Lower leg skin (tissue), 3 donors: ENCODE measurements around the gene ABCC1.

Experiments
- CTCF ChIP-seq, 3 donors: fragments of 450-650 bp; IDR thresholded peaks; one replicate each; pipeline ENCODE4 v1.5.1; 2016; ENCODE audit warnings: antibody characterized with exemption in 3 of 3, mild to moderate bottlenecking in 3 of 3, moderate library complexity in 2 of 3
- POLR2A ChIP-seq, 2 donors: fragments of 450-650 bp; IDR thresholded peaks; one replicate each; pipeline ENCODE4 v1.6.1; 2016 to 2017; ENCODE audit warnings: antibody characterized with exemption in 2 of 2, mild to moderate bottlenecking in 1 of 2, moderate library complexity in 1 of 2

- TF ChIP-seq CTCF (IDR thresholded peaks at IDR 0.05): no peak
- TF ChIP-seq POLR2A (IDR thresholded peaks at IDR 0.05): no peak
Measured at GRCh38 chr16:16021020-16021419, 71.6 kb downstream of the ABCC1 start.
